ENCODE data around the gene CPNE7. TPM values are rescaled to one million over a fixed set of nuclear protein-coding genes. Genes with fewer than 3 reads are reported as not detected.
A peak's percentile ranks its signal among the peaks of the same experiment; 100 is the strongest.

CPNE7 gene
- total and polyA plus RNA-seq, 9 of the 15 experiments (the other 6 are each of a cell fraction or from before 2014, with no cell fraction given): 0.30 to 73.4 (median 32.7) TPM

GRCh38 chr16:89560378-89561141 is 15.0 kb upstream of the CPNE7 start, which contains the start of gene RPL13:
TSS of gene RPL13 (plus strand) at chr16:89560682. CDS start at chr16:89560960, 278 bp downstream.
- peak; percentile 93 to 97 (median 95) for DNase-seq (ENCODE audit: extremely low read depth in 1 of 4, low spot score in 3 of 4)
- peak within 1 kb of the TSS; percentile 84 for H3K4me3 ChIP-seq
- BruUV-seq (replicated peaks): TSS peak; percentile 59
- H3K4me2 ChIP-seq (ENCODE audit: insufficient read depth, low read length): peak within 1 kb of the TSS; percentile 99
- FAIRE-seq: peak; percentile 80
- in situ Hi-C loops (cut with MboI): no loop called here
- peaks cover 63% of the 10 kb centered on the region for H3K36me3 ChIP-seq (ENCODE audit: control insufficient read depth, insufficient read depth, low read length)
- peaks cover 35 to 62% of the 10 kb centered on the region in 2 experiments; a peak in 4 of 5 replicates for H3K4me1 ChIP-seq (replicated peaks in 1 of 2; ENCODE audit: control insufficient read depth in 2 of 2, insufficient read depth in 2 of 2, low read length in 2 of 2)
- POLR2A ChIA-PET: interaction anchor here (0.6 to 1.9 kb wide), 7 partner anchors 8 to 750 kb away, joined by 3 to 4 read pairs (median 3); no protein-coding TSS in a partner anchor
- H3K27me3 ChIP-seq (ENCODE audit: control insufficient read depth in 2 of 2, insufficient read depth in 2 of 2, low read length in 2 of 2): no peaks in the 10 kb centered on the region; a peak in 1 of 5 replicates
- H3K9me1 ChIP-seq (ENCODE audit: control insufficient read depth, insufficient read depth, low read length): peaks cover 6% of the 10 kb centered on the region
- under 1% methylated on average over 68 of the region's 87 CpGs for WGBS (ENCODE audit: insufficient coverage, low coverage, missing lambda C conversion rate)
- peak; percentile 85 for ATAC-seq
- H3K9me3 ChIP-seq (replicated peaks; ENCODE audit: control insufficient read depth, insufficient read depth, low read depth, low read length): 0 out of 2 replicates have a peak, but pooled peaks cover 2% of the 10 kb centered on the region
- H3K9ac ChIP-seq (ENCODE audit: insufficient read depth in 1 of 2, low read depth in 2 of 2, low read length in 2 of 2): peak within 1 kb of the TSS; percentile 95 to 96
- intact Hi-C loops (cut with micrococcal nuclease): loop anchor here (10.0 kb wide), 1 partner anchor 756 kb away; the partner anchor contains the start of gene CDT1
- H4K20me1 ChIP-seq (replicated peaks; ENCODE audit: control insufficient read depth, insufficient read depth, low read length): peaks cover 46% of the 10 kb centered on the region
- H3K27ac ChIP-seq (ENCODE audit: extremely low read depth, low read depth, low read length): peak within 1 kb of the TSS; percentile 94
- H3K79me2 ChIP-seq (ENCODE audit: control insufficient read depth, insufficient read depth, low read length): peaks cover 51% of the 10 kb centered on the region
- H2AFZ ChIP-seq (ENCODE audit: low read depth, low read length): peak within 1 kb of the TSS; percentile 87
- CTCF ChIA-PET (ENCODE audit: low intra/inter-chr PET ratio): no interaction called here
- TF ChIP-seq CREB5 (CRISPR knock-in tag; IDR thresholded peaks at IDR 0.05): no peak
- TF ChIP-seq NEUROD1 (IDR thresholded peaks at IDR 0.05; ENCODE audit: borderline replicate concordance, low read depth, low read length, partially characterized antibody): peak; percentile 16
- TF ChIP-seq ZNF76 (CRISPR knock-in tag; IDR thresholded peaks at IDR 0.05; ENCODE audit: borderline replicate concordance): peak; percentile 84; the same call in 1 of the 2 replicates
- peak; percentile 60; the same call in 1 of the 2 replicates for TF ChIP-seq FOXJ2 (tag; IDR thresholded peaks at IDR 0.05)
- TF ChIP-seq CREBBP (IDR thresholded peaks at IDR 0.05; ENCODE audit: low read depth, low read length): no peak
- TF ChIP-seq AFF1 (IDR thresholded peaks at IDR 0.05; ENCODE audit: low read depth in 1 of 2, partially characterized antibody in 2 of 2): peak; percentile 39 to 87
- TF ChIP-seq BRCA1 (IDR thresholded peaks at IDR 0.05): no peak
- TF ChIP-seq BRCA1 (CRISPR knock-in tag; IDR thresholded peaks at IDR 0.05): no peak
- TF ChIP-seq ZNF217 (CRISPR knock-in tag; IDR thresholded peaks at IDR 0.05): no peak
- TF ChIP-seq HMBOX1 (IDR thresholded peaks at IDR 0.05): no peak
- no peak for TF ChIP-seq CHD1 (IDR thresholded peaks at IDR 0.05; ENCODE audit: low read length)
- peak; percentile 71 for TF ChIP-seq NELFE (IDR thresholded peaks at IDR 0.05; ENCODE audit: insufficient read depth, insufficient read length)
- TF ChIP-seq MCM3 (IDR thresholded peaks at IDR 0.05): no peak

Measured in K562 (cell line).